Measurements from ENCODE around the gene LGALS9.

DNA sequence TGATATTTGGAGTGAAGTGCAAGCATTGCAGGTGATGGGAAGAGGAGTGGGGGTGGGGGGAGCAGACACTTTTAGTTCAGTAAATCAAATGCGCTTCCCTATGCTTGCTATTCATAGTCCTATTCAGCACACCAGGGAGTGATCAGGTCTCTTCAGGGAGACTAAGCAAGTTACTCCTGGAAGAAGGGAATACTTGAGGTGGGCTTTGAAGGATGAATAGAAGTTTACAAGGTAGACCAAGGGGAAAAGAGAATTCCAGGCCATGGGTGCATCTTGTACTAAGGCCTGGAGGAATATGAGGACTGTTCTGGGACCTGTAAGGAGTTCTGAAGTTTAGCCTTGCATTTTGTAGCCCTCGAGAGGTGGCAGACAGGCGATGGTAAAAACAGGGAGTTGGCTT is 40.1 kb upstream of the LGALS9 start:
- TF ChIP-seq EZH2 (IDR thresholded peaks at IDR 0.05; ENCODE audit: borderline replicate concordance, insufficient read depth, low read depth, low read length, poor library complexity, severe bottlenecking): no peak
- TF ChIP-seq, protein P1, sequence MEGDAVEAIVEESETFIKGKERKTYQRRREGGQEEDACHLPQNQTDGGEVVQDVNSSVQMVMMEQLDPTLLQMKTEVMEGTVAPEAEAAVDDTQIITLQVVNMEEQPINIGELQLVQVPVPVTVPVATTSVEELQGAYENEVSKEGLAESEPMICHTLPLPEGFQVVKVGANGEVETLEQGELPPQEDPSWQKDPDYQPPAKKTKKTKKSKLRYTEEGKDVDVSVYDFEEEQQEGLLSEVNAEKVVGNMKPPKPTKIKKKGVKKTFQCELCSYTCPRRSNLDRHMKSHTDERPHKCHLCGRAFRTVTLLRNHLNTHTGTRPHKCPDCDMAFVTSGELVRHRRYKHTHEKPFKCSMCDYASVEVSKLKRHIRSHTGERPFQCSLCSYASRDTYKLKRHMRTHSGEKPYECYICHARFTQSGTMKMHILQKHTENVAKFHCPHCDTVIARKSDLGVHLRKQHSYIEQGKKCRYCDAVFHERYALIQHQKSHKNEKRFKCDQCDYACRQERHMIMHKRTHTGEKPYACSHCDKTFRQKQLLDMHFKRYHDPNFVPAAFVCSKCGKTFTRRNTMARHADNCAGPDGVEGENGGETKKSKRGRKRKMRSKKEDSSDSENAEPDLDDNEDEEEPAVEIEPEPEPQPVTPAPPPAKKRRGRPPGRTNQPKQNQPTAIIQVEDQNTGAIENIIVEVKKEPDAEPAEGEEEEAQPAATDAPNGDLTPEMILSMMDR (IDR thresholded peaks at IDR 0.05): no peak
